Fibroblast of pulmonary artery (primary cell): Measurements from ENCODE around the gene CTSD.

Experiments
- DNase-seq: peaks from one replicate; pipeline ENCODE4 v3.0.0-alpha.2; 2010; ENCODE audit warnings: low read depth
- H3K4me3 ChIP-seq: replicated peaks from 2 replicates; pipeline ENCODE4 v1.5.1; 2011; ENCODE audit warnings: low read depth, mild to moderate bottlenecking, control low read depth, low read length, moderate library complexity
- CTCF ChIP-seq: IDR thresholded peaks from 2 replicates; pipeline ENCODE4 v1.5.1; 2011; ENCODE audit warnings: mild to moderate bottlenecking, control low read depth, low read length, inconsistent platforms; ENCODE audit errors: missing control alignments

The CTSD gene

GRCh38 chr11:1755692-1756561 lies 7.8 kb downstream of the CTSD start:
- DNase-seq: no peak
- TF ChIP-seq CTCF: no peak
- no peak overlapping the region for H3K4me3 ChIP-seq

GRCh38 chr11:1755344-1755691 lies 8.4 kb downstream of the CTSD start:
- H3K4me3 ChIP-seq: no peak overlapping the region
- no peak for TF ChIP-seq CTCF
- DNase-seq: no peak

- no peak overlapping the region for H3K4me3 ChIP-seq
- DNase-seq: no peak
- no peak for TF ChIP-seq CTCF
Measured at GRCh38 chr11:1754376-1755150, 9.2 kb downstream of the CTSD start.

- no peak for TF ChIP-seq CTCF
- H3K4me3 ChIP-seq: no peak overlapping the region
- DNase-seq: no peak
Measured at GRCh38 chr11:1753929-1754305, 9.8 kb downstream of the CTSD start.

- no peak for TF ChIP-seq CTCF
- DNase-seq: no peak
- no peak overlapping the region for H3K4me3 ChIP-seq
Measured at GRCh38 chr11:1753229-1753928, 10.3 kb downstream of the CTSD start.

- H3K4me3 ChIP-seq: no peak overlapping the region
- no peak for DNase-seq
- no peak for TF ChIP-seq CTCF
Measured at GRCh38 chr11:1752907-1753228, 10.9 kb downstream of the CTSD start.
